Measurements from ENCODE around the gene PLEKHG1. TPM values are rescaled to one million over a fixed set of nuclear protein-coding genes. Genes with fewer than 3 reads are reported as not detected.
A peak's percentile ranks its signal among the peaks of the same experiment; 100 is the strongest.

The PLEKHG1 gene
- total RNA-seq, result 1 to 10 TPM; 5.0 to 6.7 TPM

DNA sequence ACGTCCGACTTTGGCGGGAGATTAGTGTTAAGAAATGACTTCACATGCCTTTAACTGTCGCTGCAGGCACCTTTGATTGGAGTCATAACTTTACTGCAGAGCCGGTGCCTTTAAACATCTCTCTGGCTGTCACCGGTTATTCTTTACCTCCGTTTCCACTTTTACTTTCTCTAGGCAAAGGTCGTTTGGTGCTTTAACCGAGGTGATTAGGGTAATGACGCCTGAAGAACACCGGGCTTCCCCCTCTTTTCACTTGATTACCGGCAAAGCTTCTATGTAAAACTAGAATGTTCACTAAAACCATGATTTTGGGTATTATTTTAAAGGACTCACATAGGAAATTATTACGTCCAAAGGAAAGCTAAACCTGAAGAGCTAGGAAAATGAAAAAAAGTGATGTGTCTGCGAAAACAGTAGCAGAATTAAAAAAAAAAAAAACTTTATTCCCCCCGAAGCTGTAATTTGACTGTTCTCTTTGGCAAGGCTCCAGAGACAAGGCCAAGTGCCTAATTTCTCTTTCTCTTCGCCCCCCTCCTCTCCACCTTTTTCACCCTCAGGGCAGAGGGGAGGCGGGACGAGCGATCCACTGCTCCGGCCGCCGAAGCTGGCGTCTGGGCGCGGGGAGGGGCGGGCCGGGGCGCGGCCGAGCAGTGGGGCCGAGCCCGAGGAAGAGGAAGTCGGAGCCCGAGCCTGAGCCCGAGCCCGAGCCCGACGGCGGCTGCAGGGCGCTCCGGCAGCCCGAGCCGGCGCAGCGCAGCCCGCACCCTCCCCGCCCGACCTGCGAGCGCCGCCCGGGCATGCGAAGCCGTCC, at the start of gene PLEKHG1:
Gene PLEKHG1, plus strand, starts transcription at position 687 of the 811 bp plus-strand sequence. CDS start 133,797 bp downstream, outside the sequence.
- POLR2A ChIA-PET, result interaction anchor here (0.6 to 2.6 kb wide), 6 partner anchors 32 to 1852 kb away, joined by 3 to 13 read pairs (median 5); partner anchors contain the start of gene UST
- Mint-ChIP-seq H3K27me3 (peaks cover 46% of the 10 kb centered on the region), H3K4me1 (ENCODE audit: low read depth) (peaks cover 19% of the 10 kb centered on the region)

GRCh38 chr6:150550244-150550643, 49.4 kb upstream of the PLEKHG1 start:
- Mint-ChIP-seq H3K36me3 (no peaks in the 10 kb centered on the region), H3K27ac (no peak overlapping the region), H3K4me3 (no peak overlapping the region), H3K9me3 (no peaks in the 10 kb centered on the region), H3K4me1 (ENCODE audit: low read depth) (peaks cover 2% of the 10 kb centered on the region), H3K27me3 (peaks cover 10% of the 10 kb centered on the region)
- DNase-seq, result no peak
- intact Hi-C loops (cut with micrococcal nuclease), result no loop called here
- ChIA-PET CTCF (no interaction called here), POLR2A (interaction anchor here (0.5 kb wide), 1 partner anchor 59 kb away, joined by 4 read pairs; no protein-coding TSS in a partner anchor)

More for the DNA sequence above, at the start of gene PLEKHG1:
- intact Hi-C loops (cut with micrococcal nuclease), result loop anchor here (1.0 to 5.0 kb wide), 6 partner anchors 19 to 268 kb away; partner anchors contain the start of gene MTHFD1L
- Mint-ChIP-seq H3K27ac (peak within 1 kb of the TSS; percentile 88), H3K36me3 (no peaks in the 10 kb centered on the region), H3K4me3 (peak within 1 kb of the TSS; percentile 84), H3K9me3 (no peaks in the 10 kb centered on the region)
- peak; percentile 72 for DNase-seq
- CTCF ChIA-PET, result interaction anchor here (0.8 to 2.1 kb wide), 5 partner anchors 33 to 181 kb away, joined by 3 to 10 read pairs (median 5); no protein-coding TSS in a partner anchor

- CTCF ChIA-PET, result interaction anchor here (0.5 kb wide), 2 partner anchors 118 to 172 kb away, joined by 3 read pairs; no protein-coding TSS in a partner anchor
- no peaks in the 10 kb centered on the region for H3K4me1 Mint-ChIP-seq (ENCODE audit: low read depth)
- POLR2A ChIA-PET, result no interaction called here
- peaks cover 10% of the 10 kb centered on the region for H3K9me3 Mint-ChIP-seq
- intact Hi-C loops (cut with micrococcal nuclease), result no loop called here
- DNase-seq, result no peak
- H3K4me3 Mint-ChIP-seq, result no peak overlapping the region
- H3K27ac Mint-ChIP-seq, result no peak overlapping the region
- H3K27me3 Mint-ChIP-seq, result peaks cover 10% of the 10 kb centered on the region
- H3K36me3 Mint-ChIP-seq, result no peaks in the 10 kb centered on the region
Observed at GRCh38 chr6:150557043-150557599, 42.6 kb upstream of the PLEKHG1 start.

GRCh38 chr6:150560004-150560883, 39.4 kb upstream of the PLEKHG1 start:
- Mint-ChIP-seq H3K36me3 (no peaks in the 10 kb centered on the region), H3K4me3 (no peak overlapping the region), H3K4me1 (ENCODE audit: low read depth) (no peaks in the 10 kb centered on the region), H3K27me3 (peaks cover 10% of the 10 kb centered on the region), H3K27ac (no peak overlapping the region), H3K9me3 (peaks cover 10% of the 10 kb centered on the region)
- CTCF ChIA-PET, result no interaction called here
- no peak for DNase-seq
- intact Hi-C loops (cut with micrococcal nuclease), result no loop called here
- POLR2A ChIA-PET, result no interaction called here

- ChIA-PET CTCF (no interaction called here), POLR2A (no interaction called here)
- no peak for DNase-seq
- Mint-ChIP-seq H3K36me3 (no peaks in the 10 kb centered on the region), H3K4me1 (ENCODE audit: low read depth) (no peaks in the 10 kb centered on the region), H3K9me3 (peaks cover 10% of the 10 kb centered on the region), H3K27me3 (peaks cover 11% of the 10 kb centered on the region), H3K4me3 (no peak overlapping the region), H3K27ac (no peak overlapping the region)
- intact Hi-C loops (cut with micrococcal nuclease), result no loop called here
Observed at GRCh38 chr6:150560884-150561219, 38.8 kb upstream of the PLEKHG1 start.

- CTCF ChIA-PET, result no interaction called here
- Mint-ChIP-seq H3K9me3 (no peaks in the 10 kb centered on the region), H3K27me3 (peaks cover 12% of the 10 kb centered on the region), H3K4me3 (no peak overlapping the region), H3K4me1 (ENCODE audit: low read depth) (no peaks in the 10 kb centered on the region), H3K36me3 (no peaks in the 10 kb centered on the region), H3K27ac (no peak overlapping the region)
- intact Hi-C loops (cut with micrococcal nuclease), result no loop called here
- DNase-seq, result no peak
- POLR2A ChIA-PET, result no interaction called here
Observed at GRCh38 chr6:150565945-150566344, 33.7 kb upstream of the PLEKHG1 start.

GRCh38 chr6:150566486-150566885, 33.2 kb upstream of the PLEKHG1 start:
- intact Hi-C loops (cut with micrococcal nuclease), result no loop called here
- no peak for DNase-seq
- Mint-ChIP-seq H3K27ac (no peak overlapping the region), H3K4me3 (no peak overlapping the region), H3K36me3 (no peaks in the 10 kb centered on the region), H3K27me3 (peaks cover 12% of the 10 kb centered on the region), H3K4me1 (ENCODE audit: low read depth) (no peaks in the 10 kb centered on the region), H3K9me3 (no peaks in the 10 kb centered on the region)
- CTCF ChIA-PET, result no interaction called here
- POLR2A ChIA-PET, result no interaction called here

DNA sequence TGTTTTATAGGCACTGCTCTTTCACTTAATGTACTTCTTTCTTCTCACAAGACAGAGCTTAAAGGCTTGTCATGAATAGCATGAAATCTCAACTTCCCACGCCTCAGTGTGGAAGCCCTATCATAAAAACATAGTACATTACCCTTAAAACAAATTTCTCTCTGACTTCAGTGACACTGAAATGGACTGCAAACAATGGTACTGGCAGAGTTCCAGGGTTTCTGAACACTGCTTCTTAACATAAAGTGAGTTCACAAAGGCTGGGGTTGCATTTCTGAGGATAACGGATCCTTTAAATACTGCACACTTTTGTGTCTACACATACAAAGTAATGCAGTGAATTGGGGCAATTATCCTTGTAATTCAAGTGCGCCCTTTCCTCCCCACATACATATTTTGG, 32.3 kb upstream of the PLEKHG1 start:
- H3K36me3 Mint-ChIP-seq, result no peaks in the 10 kb centered on the region
- POLR2A ChIA-PET, result no interaction called here
- intact Hi-C loops (cut with micrococcal nuclease), result no loop called here
- no peak overlapping the region for H3K27ac Mint-ChIP-seq
- H3K27me3 Mint-ChIP-seq, result peaks cover 17% of the 10 kb centered on the region
- DNase-seq, result no peak
- no peaks in the 10 kb centered on the region for H3K4me1 Mint-ChIP-seq (ENCODE audit: low read depth)
- no peaks in the 10 kb centered on the region for H3K9me3 Mint-ChIP-seq
- CTCF ChIA-PET, result interaction anchor here (0.6 kb wide), 1 partner anchor 160 kb away, joined by 3 read pairs; no protein-coding TSS in a partner anchor
- H3K4me3 Mint-ChIP-seq, result no peak overlapping the region

DNA sequence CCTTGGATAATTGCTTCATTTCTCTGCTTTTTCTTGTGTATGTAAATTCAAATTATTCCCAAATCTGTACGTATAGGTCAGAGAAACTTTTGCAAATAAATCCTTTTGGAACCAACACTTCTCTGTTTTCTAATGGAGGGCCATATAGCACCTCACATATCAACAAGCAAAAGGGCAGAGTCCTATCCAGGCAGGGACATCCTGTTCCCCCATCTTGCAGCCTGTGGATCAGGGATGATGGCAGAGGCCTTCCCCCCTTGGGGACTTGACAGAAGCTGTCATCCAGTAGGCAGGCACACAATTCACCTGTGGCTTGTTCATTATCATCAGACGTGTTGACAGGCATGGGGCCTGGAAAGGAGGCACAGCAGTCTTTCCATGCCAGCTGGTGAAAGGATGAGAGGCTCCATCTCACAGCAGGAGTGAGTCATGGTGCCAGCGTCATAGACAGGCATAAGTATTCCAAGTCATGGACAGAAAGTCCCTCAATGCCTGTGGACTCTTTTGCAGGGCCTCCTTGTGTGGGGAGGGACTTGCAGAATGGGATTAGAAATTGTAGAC, 31.8 kb upstream of the PLEKHG1 start:
- Mint-ChIP-seq H3K27me3 (peaks cover 22% of the 10 kb centered on the region), H3K36me3 (no peaks in the 10 kb centered on the region), H3K4me1 (ENCODE audit: low read depth) (no peaks in the 10 kb centered on the region), H3K9me3 (no peaks in the 10 kb centered on the region), H3K27ac (no peak overlapping the region), H3K4me3 (no peak overlapping the region)
- intact Hi-C loops (cut with micrococcal nuclease), result no loop called here
- no peak for DNase-seq
- ChIA-PET POLR2A (interaction anchor here (1.0 kb wide), 1 partner anchor 163 kb away, joined by 3 read pairs; no protein-coding TSS in a partner anchor), CTCF (interaction anchor here (0.6 kb wide), 1 partner anchor 159 kb away, joined by 3 read pairs; no protein-coding TSS in a partner anchor)

GRCh38 chr6:150568560-150568959, 31.1 kb upstream of the PLEKHG1 start:
- no peaks in the 10 kb centered on the region for H3K36me3 Mint-ChIP-seq
- CTCF ChIA-PET, result no interaction called here
- intact Hi-C loops (cut with micrococcal nuclease), result no loop called here

GRCh38 chr6:150569161-150569560, 30.5 kb upstream of the PLEKHG1 start:
- no peaks in the 10 kb centered on the region for H3K9me3 Mint-ChIP-seq

More at GRCh38 chr6:150568560-150568959, 31.1 kb upstream of the PLEKHG1 start:
- H3K4me1 Mint-ChIP-seq (ENCODE audit: low read depth), result no peaks in the 10 kb centered on the region
- POLR2A ChIA-PET, result interaction anchor here (1.0 kb wide), 1 partner anchor 163 kb away, joined by 3 read pairs; no protein-coding TSS in a partner anchor
- no peak overlapping the region for H3K4me3 Mint-ChIP-seq
- peaks cover 26% of the 10 kb centered on the region for H3K27me3 Mint-ChIP-seq
- no peak overlapping the region for H3K27ac Mint-ChIP-seq
- no peak for DNase-seq
- no peaks in the 10 kb centered on the region for H3K9me3 Mint-ChIP-seq

More at GRCh38 chr6:150569161-150569560, 30.5 kb upstream of the PLEKHG1 start:
- no peak overlapping the region for H3K4me3 Mint-ChIP-seq
- H3K27me3 Mint-ChIP-seq, result peaks cover 26% of the 10 kb centered on the region
- H3K36me3 Mint-ChIP-seq, result no peaks in the 10 kb centered on the region
- intact Hi-C loops (cut with micrococcal nuclease), result no loop called here
- H3K4me1 Mint-ChIP-seq (ENCODE audit: low read depth), result no peaks in the 10 kb centered on the region
- DNase-seq, result no peak
- ChIA-PET POLR2A (interaction anchor here (1.0 kb wide), 1 partner anchor 162 kb away, joined by 3 read pairs; no protein-coding TSS in a partner anchor), CTCF (no interaction called here)
- no peak overlapping the region for H3K27ac Mint-ChIP-seq
